Left cardiac atrium (tissue), 4 donors: ENCODE results near the gene COPRS. TPM values are rescaled to one million over a fixed set of nuclear protein-coding genes. Genes with fewer than 3 reads are reported as not detected.
"Not testable (repeated sequence)": the region's sequence is repeated elsewhere in the genome, so short reads cannot be mapped to it uniquely, and the experiment has no call there.

Experiments used
- ATAC-seq, 2 donors: fragments of 200-7000 bp; cut with Tn5 transposase; one replicate each; pipeline ENCODE4 v1.9.1; 2020; ENCODE audit warnings: mild to moderate bottlenecking in 2 of 2, moderate library complexity in 2 of 2
- DNase-seq: peaks from one replicate; pipeline ENCODE4 v3.0.0-alpha.2; 2020
- intact Hi-C, 2 donors: fragments of 100-400 bp; cut with DNase I; formaldehyde crosslinking; loops; one replicate each; pipeline versions ENCODE4 v1.14.1 to v1.15.1; 2022 to 2023
- total RNA-seq, 2 donors: library from RNA; stranded (reverse); fragmentation: NEBNext Ultra II Directional; extraction: Animal tissue kit (Norgen Biotek cat#: 25700); gene quantifications; one replicate each; pipeline ENCODE4 v1.2.1, GENCODE V29; 2021
- donor health status: DM: no; HTN: yes; CAD: no.
- donor health status: DM: no; HTN: yes; CAD: no; lungs with severe emphysema.
- donor health status: DM: yes; HTN: yes; CAD: no.
- donor health status: Dilated cardiomyopathy.

Gene COPRS
- total RNA-seq, 2 donors from 2014 or later = 51.7 to 55.3 TPM

DNA sequence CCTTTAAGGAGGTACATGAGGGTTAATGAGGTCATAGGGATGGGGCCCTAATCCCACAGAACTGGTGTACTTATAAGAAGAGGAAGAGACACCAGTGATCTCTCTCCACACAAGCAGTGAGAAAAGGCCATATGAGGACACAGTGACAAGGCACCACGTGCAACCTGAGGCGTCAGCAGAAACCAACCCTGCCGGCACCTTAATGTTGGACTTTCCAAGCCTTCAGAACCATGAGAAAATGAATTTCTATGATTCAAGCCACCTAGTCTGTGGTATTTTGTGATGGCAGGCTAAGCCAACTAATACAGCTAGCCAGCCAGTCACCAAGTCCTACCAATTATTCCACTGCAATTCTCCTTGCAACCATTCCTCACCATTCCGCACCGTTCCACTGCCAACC lies 39.5 kb downstream of the COPRS start:
- DNase-seq (no peak), ATAC-seq (no peak)
- intact Hi-C loops = no loop called here

DNA sequence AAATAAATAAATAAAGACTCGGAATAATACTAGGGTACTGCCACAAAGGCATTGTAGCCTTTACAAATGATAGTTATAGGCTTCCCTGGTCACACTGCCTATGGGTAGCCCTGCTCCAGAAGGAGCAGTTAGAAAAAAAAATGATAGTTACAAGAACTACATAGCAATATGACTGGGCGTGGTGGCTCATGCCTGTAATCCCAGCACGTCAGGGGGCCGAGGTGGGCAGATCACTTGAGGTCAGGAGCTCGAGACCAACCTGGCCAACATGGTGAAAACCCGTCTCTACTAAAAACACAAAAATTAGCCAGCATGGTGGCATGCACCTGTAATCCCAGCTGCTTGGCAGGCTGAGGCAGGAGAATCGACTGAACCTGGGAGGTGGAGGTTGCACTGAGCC lies 40.2 kb downstream of the COPRS start:
- ATAC-seq, DNase-seq, intact Hi-C loops: not testable (repeated sequence)

DNA sequence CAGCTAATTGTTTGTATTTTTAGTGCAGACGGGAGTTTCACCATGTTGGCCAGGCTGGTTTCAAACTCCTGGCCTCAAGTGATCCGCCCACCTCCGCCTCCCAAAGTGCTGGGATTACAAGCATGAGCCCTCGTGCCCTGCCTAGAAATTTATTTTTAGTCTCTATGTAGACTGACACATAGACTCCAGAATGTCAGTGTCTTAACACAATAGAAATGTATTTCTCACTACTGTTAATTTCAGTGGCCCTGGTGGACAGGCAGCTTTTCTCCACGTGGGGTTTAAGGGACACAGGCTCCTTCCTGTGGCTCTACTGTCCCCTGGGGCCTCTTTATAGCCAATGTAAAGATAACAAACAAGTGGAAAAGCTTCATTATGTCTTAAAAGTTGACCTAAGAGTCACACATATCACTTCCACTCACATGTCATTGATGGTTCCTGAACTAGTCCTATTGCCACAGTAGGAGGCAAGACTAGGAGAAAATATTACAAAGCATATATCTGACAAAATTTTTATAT lies 43.8 kb downstream of the COPRS start:
- ATAC-seq (no peak), DNase-seq (no peak)
- intact Hi-C loops = no loop called here

DNA sequence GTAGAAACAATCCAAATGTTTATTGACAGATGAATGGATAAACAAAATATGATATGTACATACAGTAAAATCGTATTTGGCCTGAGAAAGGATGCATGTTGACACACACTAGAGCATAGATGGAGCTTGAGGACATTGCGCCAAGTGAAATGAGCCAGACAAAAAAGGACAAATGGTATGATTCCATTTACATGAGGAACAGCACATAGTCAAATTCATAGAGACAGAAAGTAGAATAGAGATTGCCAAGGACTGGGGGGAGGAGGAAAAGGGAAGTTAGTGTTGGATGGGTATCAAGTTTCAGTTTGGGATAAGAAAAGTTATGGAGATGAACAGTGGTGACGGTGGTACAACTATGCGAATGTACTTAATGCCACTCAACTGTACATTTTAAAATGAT lies 47.9 kb downstream of the COPRS start:
- DNase-seq (no peak), ATAC-seq (peak in 1 of 2 donors; percentile 46)
- intact Hi-C loops = no loop called here

DNA sequence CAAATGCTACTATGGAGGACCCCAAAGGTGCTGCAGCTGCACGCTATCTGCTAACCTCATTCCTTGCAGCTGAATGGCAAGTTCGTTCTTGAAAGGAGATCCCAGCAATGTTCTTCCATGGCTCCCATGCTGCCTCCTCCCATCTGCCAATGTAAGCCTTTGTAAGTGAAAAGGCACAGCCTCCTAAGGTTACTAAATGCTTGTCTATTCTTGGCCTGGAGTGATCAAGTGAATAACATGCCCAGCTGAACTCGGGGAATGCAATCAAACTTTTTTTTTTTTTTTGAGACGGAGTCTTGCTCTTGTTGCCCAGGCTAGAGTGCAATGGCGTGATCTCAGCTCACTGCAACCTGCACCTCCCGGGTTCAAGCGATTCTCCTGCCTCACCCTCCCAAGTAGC lies 49.2 kb downstream of the COPRS start:
- DNase-seq, intact Hi-C loops: not testable (repeated sequence)
- peak in 1 of 2 donors; percentile 27 for ATAC-seq

DNA sequence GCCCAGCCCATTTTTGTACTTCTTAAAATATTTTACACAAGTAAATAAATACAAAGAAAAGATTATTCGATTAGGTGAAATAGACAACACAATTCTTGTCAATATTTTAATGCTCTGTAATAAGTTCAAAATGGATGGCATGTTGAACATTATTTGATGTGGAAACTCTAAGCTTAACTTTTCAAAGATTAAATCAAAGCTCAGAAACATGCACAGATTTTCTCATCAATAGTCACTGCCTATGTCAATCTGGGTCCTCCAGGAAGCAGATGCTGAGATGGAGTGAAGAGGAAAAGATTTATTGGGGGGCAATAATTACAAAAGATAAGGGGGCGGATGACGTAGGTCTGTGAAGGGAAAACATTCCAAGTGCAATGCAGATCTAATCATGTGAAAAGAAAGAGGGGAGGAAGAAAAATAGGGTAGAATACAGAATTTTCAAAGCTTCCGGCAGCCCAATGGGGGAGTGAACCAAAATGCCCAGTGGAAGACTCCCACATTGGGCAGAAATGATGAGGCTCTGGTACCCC lies 50.5 kb downstream of the COPRS start:
- ATAC-seq (no peak), DNase-seq (no peak)
- intact Hi-C loops = no loop called here

DNA sequence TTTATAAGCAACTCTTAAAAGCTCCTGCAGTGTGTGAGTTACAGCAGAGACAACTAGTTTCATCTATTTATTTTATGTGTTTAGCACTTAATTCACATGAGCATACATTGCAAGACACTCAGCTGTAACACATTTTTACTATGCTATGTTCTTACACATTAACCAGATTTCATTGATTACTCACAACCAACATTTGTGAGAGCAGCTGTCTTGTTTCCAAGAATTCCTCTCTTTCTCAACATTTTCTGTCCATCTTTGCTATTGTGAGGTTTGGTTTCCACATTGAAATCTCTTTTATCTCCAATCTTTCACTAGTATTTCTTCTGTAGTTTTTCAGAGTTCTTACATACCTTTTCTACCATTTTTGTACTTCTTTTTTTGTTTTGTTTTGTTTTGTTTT lies 51.2 kb downstream of the COPRS start:
- intact Hi-C loops = no loop called here
- DNase-seq (no peak), ATAC-seq (no peak)

DNA sequence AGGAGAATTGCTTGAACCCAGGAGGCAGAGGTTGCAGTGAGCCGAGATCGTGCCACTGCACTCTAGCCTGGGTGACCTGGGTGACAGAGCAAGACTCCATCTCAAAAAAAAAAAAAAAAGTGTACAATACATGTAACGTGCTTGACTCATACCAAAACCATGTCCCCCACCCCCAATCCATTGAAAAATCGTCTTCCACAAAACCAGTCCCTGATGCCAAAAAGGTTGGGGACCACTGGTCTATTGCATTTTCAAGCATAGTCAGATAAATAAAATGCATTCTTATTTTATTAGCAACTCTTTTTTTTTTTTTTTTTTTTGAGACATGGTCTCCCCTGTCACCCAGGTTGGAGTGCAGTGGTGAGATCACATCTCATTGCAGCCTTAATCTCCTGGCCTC lies 52.1 kb downstream of the COPRS start:
- intact Hi-C loops = no loop called here
- no peak for ATAC-seq
- DNase-seq = no peak

DNA sequence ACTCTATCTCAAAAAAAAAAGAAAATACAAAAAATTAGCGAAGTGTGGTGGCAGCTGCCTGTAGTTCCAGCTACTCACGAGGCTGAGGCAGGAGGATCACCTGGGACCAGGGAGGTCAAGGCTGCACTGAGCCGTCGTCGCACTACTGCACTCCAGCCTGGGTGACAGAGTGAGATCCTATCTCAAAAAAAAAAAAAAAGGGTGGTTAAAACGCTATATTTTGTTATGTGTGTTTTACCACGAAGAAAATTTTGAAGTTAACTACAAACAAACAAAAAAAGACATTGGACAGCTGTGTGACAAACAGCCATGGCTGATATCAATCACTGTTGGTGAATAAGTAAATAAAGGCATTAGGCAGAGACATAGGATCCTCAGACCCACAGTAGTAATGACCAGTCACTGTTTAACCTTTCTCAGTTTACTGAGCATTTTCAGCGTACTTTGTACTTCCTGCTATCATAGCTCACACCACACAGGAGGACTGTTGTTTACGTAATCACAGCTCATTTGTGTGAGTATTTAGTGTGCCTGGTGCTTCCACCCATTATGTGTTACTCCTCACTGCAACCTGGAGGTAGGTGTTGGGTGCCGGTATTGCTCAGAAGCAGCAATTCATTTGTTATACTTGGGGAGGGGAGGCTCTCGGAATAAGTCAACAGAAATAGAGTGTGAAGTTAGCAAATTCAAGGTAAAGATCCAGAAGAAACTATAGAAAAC lies 55.4 kb downstream of the COPRS start:
- ATAC-seq (peak in 1 of 2 donors; percentile 60), DNase-seq (no peak)
- intact Hi-C loops = no loop called here

DNA sequence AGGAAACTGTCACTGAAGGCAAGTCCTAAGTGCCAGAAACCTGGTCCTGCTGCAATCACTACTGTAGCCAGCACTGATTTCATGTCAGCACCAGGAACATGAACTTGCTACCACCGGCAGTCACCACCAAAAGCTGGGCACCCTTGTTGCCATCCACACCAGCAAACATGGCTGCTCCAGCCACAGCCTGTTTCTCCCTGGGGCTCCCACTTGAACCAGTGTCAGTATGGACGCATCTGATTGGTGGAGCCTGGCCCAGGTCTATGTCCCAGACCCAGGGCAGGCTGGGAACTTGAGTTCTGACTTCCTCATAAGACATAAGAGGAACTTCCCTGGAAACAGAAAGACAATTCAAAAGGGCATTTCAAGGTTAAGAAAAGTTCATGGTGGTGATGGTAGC lies 56.5 kb downstream of the COPRS start:
- peak; percentile 29 for DNase-seq
- intact Hi-C loops = no loop called here
- ATAC-seq = peak; percentile 60 to 68

Other genes starting within 250 kb of the COPRS start
- 10 to 100 TPM; 34.6 to 37.8 TPM for gene UTP6, start 42.5 kb upstream of the COPRS start, total RNA-seq
- gene SUZ12, start 77.8 kb upstream of the COPRS start, total RNA-seq = 10 to 100 TPM; 14.0 to 16.9 TPM
- gene LRRC37B, start 148.1 kb upstream of the COPRS start, total RNA-seq = 1 to 10 TPM; 3.9 to 4.4 TPM